Measurements from ENCODE around the gene SLC38A8.

The SLC38A8 gene

GRCh38 chr16:83989300-83989699 is 53.3 kb downstream of the SLC38A8 start:
- H3K27ac ChIP-seq, result no peak overlapping the region
- no peak overlapping the region for H3K4me3 ChIP-seq
- TF ChIP-seq FOXP2 (optimal IDR thresholded peaks at IDR 0.05; ENCODE audit: control extremely low read depth, extremely low read length, insufficient read depth), result no peak
- no peaks in the 10 kb centered on the region for H3K36me3 ChIP-seq (ENCODE audit: insufficient read depth, low read length)
- no peak for DNase-seq (ENCODE audit: low read depth, low spot score)
- H3K9me3 ChIP-seq (ENCODE audit: low read depth, low read length), result no peaks in the 10 kb centered on the region
- no peak overlapping the region for H3K9ac ChIP-seq (ENCODE audit: insufficient read length)

- Histone ChIP-seq H3K27ac (no peak overlapping the region), H3K4me3 (no peak overlapping the region), H3K9ac (ENCODE audit: insufficient read length) (no peak overlapping the region), H3K36me3 (ENCODE audit: insufficient read depth, low read length) (no peaks in the 10 kb centered on the region), H3K9me3 (ENCODE audit: low read depth, low read length) (no peaks in the 10 kb centered on the region)
- no peak for TF ChIP-seq FOXP2 (optimal IDR thresholded peaks at IDR 0.05; ENCODE audit: control extremely low read depth, extremely low read length, insufficient read depth)
- TF ChIP-seq EZH2 (IDR thresholded peaks at IDR 0.05), result no peak
- no peak for TF ChIP-seq POLR2AphosphoS5 (IDR thresholded peaks at IDR 0.05; ENCODE audit: borderline replicate concordance, low read depth, low read length)
- no peak for DNase-seq (ENCODE audit: low read depth, low spot score)
Measured at GRCh38 chr16:83983491-83983890, 59.1 kb downstream of the SLC38A8 start.

GRCh38 chr16:83981799-83982198 is 60.8 kb downstream of the SLC38A8 start:
- H3K9ac ChIP-seq (ENCODE audit: insufficient read length), result no peak overlapping the region
- no peak overlapping the region for H3K27ac ChIP-seq
- no peaks in the 10 kb centered on the region for H3K9me3 ChIP-seq (ENCODE audit: low read depth, low read length)
- no peaks in the 10 kb centered on the region for H3K36me3 ChIP-seq (ENCODE audit: insufficient read depth, low read length)
- TF ChIP-seq FOXP2 (optimal IDR thresholded peaks at IDR 0.05; ENCODE audit: control extremely low read depth, extremely low read length, insufficient read depth) (no peak), POLR2AphosphoS5 (IDR thresholded peaks at IDR 0.05; ENCODE audit: borderline replicate concordance, low read depth, low read length) (no peak), EZH2 (IDR thresholded peaks at IDR 0.05) (no peak)
- no peak for DNase-seq (ENCODE audit: low read depth, low spot score)
- H3K4me3 ChIP-seq, result no peak overlapping the region

GRCh38 chr16:83980794-83981193 is 61.8 kb downstream of the SLC38A8 start:
- Histone ChIP-seq H3K36me3 (ENCODE audit: insufficient read depth, low read length) (no peaks in the 10 kb centered on the region), H3K9ac (ENCODE audit: insufficient read length) (no peak overlapping the region), H3K27ac (no peak overlapping the region), H3K4me3 (no peak overlapping the region), H3K9me3 (ENCODE audit: low read depth, low read length) (no peaks in the 10 kb centered on the region)
- DNase-seq (ENCODE audit: low read depth, low spot score), result no peak
- TF ChIP-seq EZH2 (IDR thresholded peaks at IDR 0.05) (no peak), FOXP2 (optimal IDR thresholded peaks at IDR 0.05; ENCODE audit: control extremely low read depth, extremely low read length, insufficient read depth) (no peak), POLR2AphosphoS5 (IDR thresholded peaks at IDR 0.05; ENCODE audit: borderline replicate concordance, low read depth, low read length) (no peak)

- Histone ChIP-seq H3K4me3 (no peak overlapping the region), H3K9ac (ENCODE audit: insufficient read length) (no peak overlapping the region), H3K9me3 (ENCODE audit: low read depth, low read length) (no peaks in the 10 kb centered on the region), H3K27ac (no peak overlapping the region), H3K36me3 (ENCODE audit: insufficient read depth, low read length) (no peaks in the 10 kb centered on the region)
- DNase-seq (ENCODE audit: low read depth, low spot score), result no peak
- no peak for TF ChIP-seq EZH2 (IDR thresholded peaks at IDR 0.05)
- TF ChIP-seq FOXP2 (optimal IDR thresholded peaks at IDR 0.05; ENCODE audit: control extremely low read depth, extremely low read length, insufficient read depth), result no peak
- TF ChIP-seq POLR2AphosphoS5 (IDR thresholded peaks at IDR 0.05; ENCODE audit: borderline replicate concordance, low read depth, low read length), result no peak
Measured at GRCh38 chr16:83979441-83979840, 63.2 kb downstream of the SLC38A8 start.

GRCh38 chr16:83978401-83978904 is 64.1 kb downstream of the SLC38A8 start:
- no peaks in the 10 kb centered on the region for H3K9me3 ChIP-seq (ENCODE audit: low read depth, low read length)
- DNase-seq (ENCODE audit: low read depth, low spot score), result no peak
- H3K9ac ChIP-seq (ENCODE audit: insufficient read length), result no peak overlapping the region
- no peaks in the 10 kb centered on the region for H3K36me3 ChIP-seq (ENCODE audit: insufficient read depth, low read length)
- no peak overlapping the region for H3K27ac ChIP-seq
- TF ChIP-seq EZH2 (IDR thresholded peaks at IDR 0.05) (no peak), POLR2AphosphoS5 (IDR thresholded peaks at IDR 0.05; ENCODE audit: borderline replicate concordance, low read depth, low read length) (no peak), FOXP2 (optimal IDR thresholded peaks at IDR 0.05; ENCODE audit: control extremely low read depth, extremely low read length, insufficient read depth) (no peak)
- no peak overlapping the region for H3K4me3 ChIP-seq

GRCh38 chr16:83977056-83977815 is 65.4 kb downstream of the SLC38A8 start:
- TF ChIP-seq EZH2 (IDR thresholded peaks at IDR 0.05) (no peak), POLR2AphosphoS5 (IDR thresholded peaks at IDR 0.05; ENCODE audit: borderline replicate concordance, low read depth, low read length) (no peak), FOXP2 (optimal IDR thresholded peaks at IDR 0.05; ENCODE audit: control extremely low read depth, extremely low read length, insufficient read depth) (no peak)
- Histone ChIP-seq H3K36me3 (ENCODE audit: insufficient read depth, low read length) (no peaks in the 10 kb centered on the region), H3K27ac (no peak overlapping the region), H3K9me3 (ENCODE audit: low read depth, low read length) (no peaks in the 10 kb centered on the region), H3K9ac (ENCODE audit: insufficient read length) (no peak overlapping the region), H3K4me3 (no peak overlapping the region)
- no peak for DNase-seq (ENCODE audit: low read depth, low spot score)

- no peak overlapping the region for H3K4me3 ChIP-seq
- no peaks in the 10 kb centered on the region for H3K36me3 ChIP-seq (ENCODE audit: insufficient read depth, low read length)
- TF ChIP-seq EZH2 (IDR thresholded peaks at IDR 0.05) (no peak), FOXP2 (optimal IDR thresholded peaks at IDR 0.05; ENCODE audit: control extremely low read depth, extremely low read length, insufficient read depth) (no peak), POLR2AphosphoS5 (IDR thresholded peaks at IDR 0.05; ENCODE audit: borderline replicate concordance, low read depth, low read length) (no peak)
- no peak overlapping the region for H3K9ac ChIP-seq (ENCODE audit: insufficient read length)
- H3K9me3 ChIP-seq (ENCODE audit: low read depth, low read length), result no peaks in the 10 kb centered on the region
- DNase-seq (ENCODE audit: low read depth, low spot score), result no peak
- no peak overlapping the region for H3K27ac ChIP-seq
Measured at GRCh38 chr16:83975590-83976260, 66.9 kb downstream of the SLC38A8 start.
